ENCODE data around the gene CACNA1D.

Gene CACNA1D

DNA sequence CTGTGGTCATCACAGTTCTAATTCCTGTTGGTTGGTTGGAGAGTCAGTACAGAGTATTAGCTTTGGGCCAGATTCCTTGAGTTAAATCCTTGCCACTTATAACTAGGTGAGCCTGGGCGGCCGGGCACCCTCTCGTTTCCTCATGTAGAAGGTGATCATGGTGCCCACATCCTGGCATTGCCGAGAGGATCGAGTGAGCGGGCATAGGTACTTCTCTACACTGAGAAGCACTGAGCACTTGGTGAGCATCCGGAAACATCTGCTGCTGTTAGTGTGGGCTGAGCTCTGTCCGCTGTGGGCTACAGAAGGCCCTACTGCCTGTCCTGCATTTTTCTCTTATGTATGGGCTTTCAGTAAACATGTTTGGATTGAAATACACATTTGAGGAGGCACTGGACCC is 96.2 kb downstream of the CACNA1D start:
- no peak overlapping the region for H2AFZ ChIP-seq (ENCODE audit: low read depth, low read length, severe bottlenecking)
- H3K27ac ChIP-seq (ENCODE audit: low read depth, low read length) = no peak overlapping the region
- H3K9me3 ChIP-seq (ENCODE audit: insufficient read depth, low read length) = no peaks in the 10 kb centered on the region
- H3K9ac ChIP-seq (ENCODE audit: low read length) = no peak overlapping the region
- H3K27me3 ChIP-seq (ENCODE audit: low read length) = no peaks in the 10 kb centered on the region; the same call in 1 of the 2 replicates
- H3K9me2 ChIP-seq (replicated peaks; ENCODE audit: insufficient read depth, low read length) = no peaks in the 10 kb centered on the region
- no peak overlapping the region for H3K4me2 ChIP-seq (ENCODE audit: low read depth, low read length, poor library complexity, severe bottlenecking)
- H3K79me2 ChIP-seq (ENCODE audit: insufficient read depth, low read length) = no peaks in the 10 kb centered on the region
- H3K36me3 ChIP-seq (ENCODE audit: low read length) = no peaks in the 10 kb centered on the region
- H4K20me1 ChIP-seq (ENCODE audit: low read depth, low read length) = no peaks in the 10 kb centered on the region
- no peak overlapping the region for H3K4me3 ChIP-seq (ENCODE audit: insufficient read depth, low read length, poor library complexity, severe bottlenecking)
- no peaks in the 10 kb centered on the region for H3F3A ChIP-seq (ENCODE audit: insufficient read depth)
- TF ChIP-seq, protein P1, sequence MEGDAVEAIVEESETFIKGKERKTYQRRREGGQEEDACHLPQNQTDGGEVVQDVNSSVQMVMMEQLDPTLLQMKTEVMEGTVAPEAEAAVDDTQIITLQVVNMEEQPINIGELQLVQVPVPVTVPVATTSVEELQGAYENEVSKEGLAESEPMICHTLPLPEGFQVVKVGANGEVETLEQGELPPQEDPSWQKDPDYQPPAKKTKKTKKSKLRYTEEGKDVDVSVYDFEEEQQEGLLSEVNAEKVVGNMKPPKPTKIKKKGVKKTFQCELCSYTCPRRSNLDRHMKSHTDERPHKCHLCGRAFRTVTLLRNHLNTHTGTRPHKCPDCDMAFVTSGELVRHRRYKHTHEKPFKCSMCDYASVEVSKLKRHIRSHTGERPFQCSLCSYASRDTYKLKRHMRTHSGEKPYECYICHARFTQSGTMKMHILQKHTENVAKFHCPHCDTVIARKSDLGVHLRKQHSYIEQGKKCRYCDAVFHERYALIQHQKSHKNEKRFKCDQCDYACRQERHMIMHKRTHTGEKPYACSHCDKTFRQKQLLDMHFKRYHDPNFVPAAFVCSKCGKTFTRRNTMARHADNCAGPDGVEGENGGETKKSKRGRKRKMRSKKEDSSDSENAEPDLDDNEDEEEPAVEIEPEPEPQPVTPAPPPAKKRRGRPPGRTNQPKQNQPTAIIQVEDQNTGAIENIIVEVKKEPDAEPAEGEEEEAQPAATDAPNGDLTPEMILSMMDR (IDR thresholded peaks at IDR 0.05; ENCODE audit: insufficient read depth, low read length, poor library complexity, severe bottlenecking) = no peak
- TF ChIP-seq EZH2phosphoT487 (conservative IDR thresholded peaks at IDR 0.05; ENCODE audit: low read length) = no peak

DNA sequence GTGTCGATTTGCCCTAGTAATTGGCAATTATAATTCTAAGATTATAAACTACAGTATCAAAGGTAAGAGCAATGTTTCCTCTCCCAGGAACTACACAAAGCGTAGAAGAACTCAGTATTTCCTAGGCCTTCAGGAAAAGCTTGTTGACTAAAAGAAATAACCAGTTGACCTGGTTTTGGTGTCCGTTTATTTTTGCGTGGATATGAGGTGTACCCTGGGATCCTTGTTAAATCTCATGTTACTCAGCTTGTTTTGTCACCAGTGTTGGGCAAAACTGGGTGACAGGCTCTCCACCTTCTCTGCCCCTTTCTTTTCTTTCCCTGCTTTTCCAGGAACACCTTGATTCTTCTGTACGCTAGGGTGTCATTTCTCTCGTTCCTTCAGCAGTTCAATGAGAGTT is 97.2 kb downstream of the CACNA1D start:
- no peak overlapping the region for H3K4me3 ChIP-seq (ENCODE audit: insufficient read depth, low read length, poor library complexity, severe bottlenecking)
- no peak overlapping the region for H3K27ac ChIP-seq (ENCODE audit: low read depth, low read length)
- H2AFZ ChIP-seq (ENCODE audit: low read depth, low read length, severe bottlenecking) = no peak overlapping the region
- H4K20me1 ChIP-seq (ENCODE audit: low read depth, low read length) = no peaks in the 10 kb centered on the region
- no peaks in the 10 kb centered on the region for H3K79me2 ChIP-seq (ENCODE audit: insufficient read depth, low read length)
- no peaks in the 10 kb centered on the region for H3K9me3 ChIP-seq (ENCODE audit: insufficient read depth, low read length)
- TF ChIP-seq EZH2phosphoT487 (conservative IDR thresholded peaks at IDR 0.05; ENCODE audit: low read length) = no peak
- TF ChIP-seq, protein P1 (IDR thresholded peaks at IDR 0.05; ENCODE audit: insufficient read depth, low read length, poor library complexity, severe bottlenecking) = no peak
- no peaks in the 10 kb centered on the region; the same call in 1 of the 2 replicates for H3K27me3 ChIP-seq (ENCODE audit: low read length)
- no peak overlapping the region for H3K4me2 ChIP-seq (ENCODE audit: low read depth, low read length, poor library complexity, severe bottlenecking)
- H3F3A ChIP-seq (ENCODE audit: insufficient read depth) = no peaks in the 10 kb centered on the region
- H3K9me2 ChIP-seq (replicated peaks; ENCODE audit: insufficient read depth, low read length) = no peaks in the 10 kb centered on the region
- H3K9ac ChIP-seq (ENCODE audit: low read length) = no peak overlapping the region
- H3K36me3 ChIP-seq (ENCODE audit: low read length) = no peaks in the 10 kb centered on the region

DNA sequence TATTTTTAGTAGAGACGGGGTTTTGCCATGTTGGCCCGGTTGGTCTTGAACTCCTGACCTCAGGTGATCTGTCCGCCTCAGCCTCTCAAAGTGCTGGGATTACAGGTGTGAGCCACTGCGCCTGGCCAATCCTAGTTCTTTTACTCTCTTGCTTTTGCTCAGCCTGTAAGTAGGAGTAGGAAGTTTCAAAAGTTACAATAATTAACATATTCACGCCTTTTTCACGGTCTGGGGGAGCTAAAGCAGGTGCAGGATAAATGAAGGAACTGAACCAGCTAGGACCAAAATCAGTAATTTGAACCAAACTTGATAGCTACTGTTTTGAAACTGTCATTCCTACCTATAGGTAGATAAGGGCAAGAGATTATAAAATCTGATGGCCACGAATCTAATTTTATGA is 98.5 kb downstream of the CACNA1D start:
- no peaks in the 10 kb centered on the region for H3K79me2 ChIP-seq (ENCODE audit: insufficient read depth, low read length)
- H3K9me2 ChIP-seq (replicated peaks; ENCODE audit: insufficient read depth, low read length) = no peaks in the 10 kb centered on the region
- no peaks in the 10 kb centered on the region; the same call in 1 of the 2 replicates for H3K27me3 ChIP-seq (ENCODE audit: low read length)
- H4K20me1 ChIP-seq (ENCODE audit: low read depth, low read length) = no peaks in the 10 kb centered on the region
- H3K9ac ChIP-seq (ENCODE audit: low read length) = no peak overlapping the region
- no peak overlapping the region for H3K27ac ChIP-seq (ENCODE audit: low read depth, low read length)
- H3K4me3 ChIP-seq (ENCODE audit: insufficient read depth, low read length, poor library complexity, severe bottlenecking) = no peak overlapping the region
- no peak overlapping the region for H2AFZ ChIP-seq (ENCODE audit: low read depth, low read length, severe bottlenecking)
- H3F3A ChIP-seq (ENCODE audit: insufficient read depth) = no peaks in the 10 kb centered on the region
- H3K9me3 ChIP-seq (ENCODE audit: insufficient read depth, low read length) = no peaks in the 10 kb centered on the region
- no peaks in the 10 kb centered on the region for H3K36me3 ChIP-seq (ENCODE audit: low read length)
- no peak for TF ChIP-seq EZH2phosphoT487 (conservative IDR thresholded peaks at IDR 0.05; ENCODE audit: low read length)
- TF ChIP-seq, protein P1 (IDR thresholded peaks at IDR 0.05; ENCODE audit: insufficient read depth, low read length, poor library complexity, severe bottlenecking) = no peak
- H3K4me2 ChIP-seq (ENCODE audit: low read depth, low read length, poor library complexity, severe bottlenecking) = no peak overlapping the region

All from SU-DHL-6 (cell line).